Activated CD4-positive, CD25-positive, alpha-beta regulatory T cell treated with anti-CD3 and anti-CD28 coated beads, Interleukin-2, amount 50 U/mL, for 24 hours (primary cell): ENCODE data around the gene HERC5.
A peak's percentile ranks its signal among the peaks of the same experiment; 100 is the strongest.
"Not testable (repeated sequence)": the region's sequence is repeated elsewhere in the genome, so short reads cannot be mapped to it uniquely, and the experiment has no call there.

Experiments
- ATAC-seq, 2 donors: fragments of 150-1000 bp; cut with Tn5 transposase; one replicate each; pipeline ENCODE4 v1.10.0; 2021; ENCODE audit warnings: mild to moderate bottlenecking in 1 of 2, moderate library complexity in 1 of 2

HERC5 gene

DNA sequence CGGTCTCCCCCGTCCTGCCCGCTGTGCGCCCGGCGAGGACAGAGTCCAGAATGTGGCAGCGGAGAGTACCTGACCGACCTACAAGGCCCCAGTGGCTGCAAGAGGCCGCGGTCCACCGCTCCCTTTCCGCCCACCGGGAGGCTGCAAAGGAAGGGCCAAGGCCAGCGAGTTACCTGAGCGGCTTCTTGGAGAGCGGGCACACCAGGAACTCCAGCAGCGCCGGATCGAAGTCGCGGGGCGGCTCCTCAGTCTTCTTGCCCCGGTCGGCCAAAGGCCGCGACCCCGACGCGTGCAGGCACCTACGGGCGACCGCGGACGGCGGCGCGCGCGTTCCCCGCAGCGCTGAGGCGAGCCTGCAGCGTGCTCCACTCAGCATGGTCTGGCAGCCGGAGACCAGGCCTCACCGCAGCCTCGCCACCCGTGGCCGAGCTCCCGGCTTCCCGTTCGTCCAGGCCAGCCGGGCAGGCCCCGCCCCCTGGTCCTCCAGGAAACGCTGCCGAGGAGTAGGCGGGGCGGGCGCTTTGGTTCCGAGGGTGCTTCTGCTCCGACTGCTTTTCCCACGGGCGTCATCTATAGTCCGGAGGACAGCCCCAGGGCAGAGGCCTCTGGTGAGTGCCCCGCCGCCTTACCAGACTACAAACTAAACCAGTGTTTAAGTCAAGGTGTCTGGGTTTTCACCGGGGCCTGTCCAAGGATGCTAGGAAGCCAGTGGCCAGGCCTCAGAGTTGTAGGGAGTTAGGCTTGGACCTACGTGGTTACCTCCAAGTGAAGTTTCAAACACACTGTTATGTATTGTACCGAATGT, 66.6 kb downstream of the HERC5 start, which contains the start of gene PYURF:
Gene PYURF (minus strand): TSS at position 452 of the 805 bp plus-strand sequence. CDS start 76 bp downstream, at position 376.
- peak; percentile 80 for ATAC-seq

DNA sequence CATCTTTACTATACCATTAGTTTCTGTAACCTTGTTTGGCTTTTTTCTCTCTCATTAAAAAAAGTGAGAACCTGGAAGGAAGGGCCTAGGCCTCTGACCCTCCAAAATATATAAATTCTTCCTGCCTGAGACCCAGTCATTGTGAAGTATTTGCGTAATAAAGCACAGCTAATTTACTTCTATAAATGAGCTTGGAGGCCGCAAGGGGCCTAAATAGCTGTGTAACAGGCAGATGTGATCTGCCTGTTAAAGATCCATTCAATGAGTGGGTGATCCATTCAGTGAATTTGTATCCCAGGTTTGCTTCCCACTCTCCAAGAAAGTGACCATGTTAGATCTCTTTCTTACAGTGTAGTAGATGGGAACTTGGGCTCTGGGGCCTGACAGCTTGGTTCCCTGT, 67.3 kb downstream of the HERC5 start:
- no peak for ATAC-seq

- ATAC-seq: no peak
Observed at GRCh38 chr4:88526221-88526815, 69.4 kb downstream of the HERC5 start.

DNA sequence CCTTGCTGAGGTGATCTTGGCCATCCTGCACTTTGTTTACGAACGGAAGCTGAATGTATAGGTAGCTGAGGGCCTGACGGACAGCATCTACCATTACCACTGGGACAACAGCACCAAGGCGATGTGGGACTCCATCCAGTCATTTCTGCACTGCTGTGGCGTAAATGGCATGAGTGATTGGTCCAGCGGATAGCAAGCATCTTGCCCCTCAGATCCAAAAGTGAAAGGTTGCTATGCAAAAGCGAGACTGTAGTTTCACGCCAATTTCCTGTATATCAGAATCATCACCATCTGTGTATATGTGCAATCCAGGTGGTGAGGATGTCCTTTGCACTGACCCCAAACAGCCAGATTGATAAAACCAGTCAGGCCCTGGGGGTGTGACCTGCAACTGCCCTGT, 70.9 kb downstream of the HERC5 start:
- no peak for ATAC-seq

DNA sequence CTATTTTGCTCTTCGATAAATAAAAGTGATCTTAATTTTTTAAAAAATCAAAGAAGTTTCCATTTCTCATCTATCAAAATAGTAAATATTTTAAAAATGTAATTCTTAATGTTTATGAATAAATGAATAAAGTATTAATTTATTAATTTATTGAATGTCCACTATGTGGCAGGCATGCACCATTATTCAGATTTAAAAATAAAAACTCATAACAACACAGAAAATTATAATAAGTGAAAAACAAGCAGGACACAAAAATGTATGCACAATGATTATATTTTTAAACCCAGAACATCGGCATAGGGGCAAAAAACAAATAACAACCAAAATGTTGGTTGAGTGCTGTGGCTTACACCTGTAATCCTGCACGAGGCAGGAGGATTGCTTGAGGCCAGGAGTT, 71.9 kb downstream of the HERC5 start:
- ATAC-seq: no peak

DNA sequence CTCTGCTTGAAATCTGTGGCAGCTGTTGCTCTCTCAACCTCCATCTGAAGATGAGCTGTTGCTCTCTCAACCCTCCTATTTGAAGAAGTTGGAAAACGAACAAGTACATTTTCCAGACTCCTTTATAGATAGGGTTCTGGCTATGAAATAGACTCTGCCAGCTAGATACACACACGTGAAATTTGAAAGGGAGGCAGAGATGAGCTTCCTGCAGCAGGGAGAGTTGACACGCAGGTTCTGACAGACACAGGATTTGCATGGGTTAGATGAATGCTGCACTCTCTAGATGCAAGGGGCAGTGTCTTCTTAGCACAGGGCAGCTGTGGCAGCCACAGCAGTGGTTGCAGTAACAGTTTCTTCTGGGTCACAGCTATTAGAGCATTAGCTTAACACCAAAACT, 74.6 kb downstream of the HERC5 start:
- ATAC-seq: no peak

- ATAC-seq: no peak
Observed at GRCh38 chr4:88533088-88533790, 76.3 kb downstream of the HERC5 start.

- no peak for ATAC-seq
Observed at GRCh38 chr4:88533937-88534750, 77.2 kb downstream of the HERC5 start.

GRCh38 chr4:88535090-88535755, 78.3 kb downstream of the HERC5 start:
- ATAC-seq: peak; percentile 68 to 79

GRCh38 chr4:88537709-88538108, 80.8 kb downstream of the HERC5 start:
- ATAC-seq: no peak

DNA sequence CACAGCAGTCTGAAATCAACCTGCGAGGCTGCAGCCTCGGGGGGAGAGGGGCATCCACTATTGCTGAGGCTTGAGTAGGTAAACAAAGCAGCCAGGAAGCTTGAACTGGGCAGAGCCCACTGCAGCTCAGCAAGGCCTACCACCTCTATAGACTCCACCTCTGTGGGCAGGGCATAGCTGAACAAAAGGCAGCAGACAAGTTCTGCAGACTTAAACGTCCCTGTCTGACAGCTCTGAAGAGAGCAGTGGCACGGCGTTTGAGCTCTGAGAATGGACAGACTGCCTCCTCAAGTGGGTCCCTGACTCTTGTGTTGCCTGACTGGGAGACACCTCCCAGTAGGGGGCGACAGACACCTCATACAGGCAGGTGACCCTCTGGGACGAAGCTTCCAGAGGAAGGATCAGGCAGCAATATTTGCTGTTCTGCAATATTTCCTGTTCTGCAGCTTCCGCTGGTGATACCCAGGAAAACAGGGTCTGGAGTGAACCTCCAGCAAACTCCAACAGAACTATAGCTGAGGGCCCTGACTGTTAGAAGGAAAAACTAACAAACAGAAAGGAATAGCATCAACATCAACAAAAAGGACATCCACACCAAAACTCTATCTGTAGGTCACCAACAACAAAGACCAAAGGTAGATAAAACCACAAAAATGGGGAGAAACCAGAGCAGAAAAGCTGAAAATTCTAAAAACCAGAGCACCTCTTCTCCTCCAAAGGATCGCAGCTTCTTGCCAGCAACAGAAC, 82.6 kb downstream of the HERC5 start:
- not testable (repeated sequence) for ATAC-seq

- no peak for ATAC-seq
Observed at GRCh38 chr4:88549815-88550214, 92.9 kb downstream of the HERC5 start.
